IMR-90 (cell line): ENCODE measurements around the gene UPP2. TPM values are rescaled to one million over a fixed set of nuclear protein-coding genes. Genes with fewer than 3 reads are reported as not detected.

ENCODE experiments used
- ATAC-seq: fragments of 200-7000 bp; cut with Tn5 transposase; 2 replicates; pipeline ENCODE4 v1.9.1; 2020; ENCODE audit warnings: low read depth, mild to moderate bottlenecking, moderate library complexity
- BruUV-seq: library from RNA; stranded (reverse); fragments of 400-500 nt; replicated peaks from 2 replicates; lab custom pipeline; 2021; lab: Mats Ljungman, UMichigan
- CTCF ChIA-PET: fragments of 300-600 bp; formaldehyde crosslinking; extraction: SDS; loops from one replicate; lab custom pipeline; 2021; ENCODE audit warnings: antibody characterized with exemption; lab: Yijun Ruan, JAX
- POLR2A ChIA-PET: fragments of 300-600 bp; sonication (Branson Sonifier 250); formaldehyde crosslinking; loops from one replicate; lab custom pipeline; 2022; ENCODE audit warnings: antibody characterized with exemption; ENCODE audit not compliant: unreplicated experiment; lab: Charles Lee
- DNase-seq: peaks from one replicate; pipeline ENCODE4 v3.0.0; 2013
- H2AFZ ChIP-seq: replicated peaks from 2 replicates; pipeline ENCODE3; 2013; ENCODE audit warnings: low read length, mild to moderate bottlenecking; ENCODE audit not compliant: poor library complexity
- H2AK5ac ChIP-seq: 2 replicates; pipeline ENCODE4 v1.6.1; 2013; ENCODE audit warnings: low read depth, low read length, inconsistent platforms
- H2AK9ac ChIP-seq: replicated peaks from 2 replicates; pipeline ENCODE3; 2013; ENCODE audit warnings: mild to moderate bottlenecking, low read depth, low read length, moderate library complexity; ENCODE audit not compliant: poor library complexity
- H2BK120ac ChIP-seq: 2 replicates; pipeline ENCODE4 v1.6.1; 2013; ENCODE audit warnings: low read depth, low read length, inconsistent platforms
- H2BK15ac ChIP-seq: 3 replicates; pipeline ENCODE4 v1.6.1; 2013; ENCODE audit warnings: low read depth, low read length, inconsistent platforms
- H2BK20ac ChIP-seq: 2 replicates; pipeline ENCODE4 v1.6.1; 2013; ENCODE audit warnings: low read depth, mild to moderate bottlenecking, inconsistent platforms, low read length, moderate library complexity
- H2BK5ac ChIP-seq: 2 replicates; pipeline ENCODE4 v1.6.1; 2013; ENCODE audit warnings: mild to moderate bottlenecking, low read depth, low read length, inconsistent platforms; ENCODE audit not compliant: poor library complexity, severe bottlenecking
- H3K14ac ChIP-seq: replicated peaks from 2 replicates; pipeline ENCODE4 v1.6.1; 2013; ENCODE audit warnings: low read depth, low read length, inconsistent platforms
- H3K18ac ChIP-seq: 2 replicates; pipeline ENCODE4 v1.6.1; 2013; ENCODE audit warnings: low read depth, low read length, control low read depth
- H3K23ac ChIP-seq: 2 replicates; pipeline ENCODE4 v1.6.1; 2013; ENCODE audit warnings: low read depth, low read length, inconsistent platforms
- H3K27ac ChIP-seq: 2 replicates; pipeline ENCODE4 v1.5.1; 2013; ENCODE audit warnings: mild to moderate bottlenecking, control low read depth, low read length; ENCODE audit not compliant: insufficient read depth
- H3K27me3 ChIP-seq: 2 replicates; pipeline ENCODE4 v1.6.1; 2013; ENCODE audit warnings: low read length; ENCODE audit not compliant: control insufficient read depth, insufficient read depth
- H3K36me3 ChIP-seq: 2 replicates; pipeline ENCODE4 v1.6.1; 2013; ENCODE audit warnings: low read length, mixed read lengths; ENCODE audit not compliant: control insufficient read depth, insufficient read depth
- H3K4ac ChIP-seq: 2 replicates; pipeline ENCODE4 v1.6.1; 2013; ENCODE audit warnings: low read depth, low read length, inconsistent platforms
- H3K4me1 ChIP-seq: 2 replicates; pipeline ENCODE4 v1.6.1; 2013; ENCODE audit warnings: low read length, mixed read lengths; ENCODE audit not compliant: control insufficient read depth, insufficient read depth
- H3K4me2 ChIP-seq: 2 replicates; pipeline ENCODE4 v1.6.1; 2013; ENCODE audit warnings: low read depth, mild to moderate bottlenecking, control low read depth, low read length, moderate library complexity
- H3K4me3 ChIP-seq: 2 replicates; pipeline ENCODE4 v1.5.1; 2013; ENCODE audit warnings: low read depth, mild to moderate bottlenecking, control low read depth, low read length, moderate library complexity; ENCODE audit not compliant: insufficient read depth
- H3K56ac ChIP-seq: 2 replicates; pipeline ENCODE4 v1.6.1; 2013; ENCODE audit warnings: low read length, inconsistent platforms; ENCODE audit not compliant: insufficient read depth; ENCODE audit errors: extremely low read depth
- H3K79me1 ChIP-seq, 2 experiments: 2 replicates each; pipeline ENCODE4 v1.6.1; 2013; ENCODE audit warnings: low read length in 2 of 2, inconsistent platforms in 1 of 2, low read depth in 1 of 2
- H3K9ac ChIP-seq: 2 replicates; pipeline ENCODE4 v1.6.1; 2013; ENCODE audit warnings: low read depth, low read length, control low read depth
- H3K9me1 ChIP-seq: 2 replicates; pipeline ENCODE4 v1.6.1; 2013; ENCODE audit warnings: low read length, inconsistent platforms; ENCODE audit not compliant: insufficient read depth
- H3K9me3 ChIP-seq: 2 replicates; pipeline ENCODE4 v1.6.1; 2013; ENCODE audit warnings: low read length; ENCODE audit not compliant: control insufficient read depth, insufficient read depth
- H4K20me1 ChIP-seq: 2 replicates; pipeline ENCODE4 v1.6.1; 2013; ENCODE audit warnings: low read length, inconsistent platforms; ENCODE audit not compliant: insufficient read depth
- H4K5ac ChIP-seq: 2 replicates; pipeline ENCODE4 v1.6.1; 2013; ENCODE audit warnings: mild to moderate bottlenecking, low read depth, low read length, control low read depth
- H4K8ac ChIP-seq, 2 experiments: 2 replicates each; pipeline ENCODE4 v1.6.1; 2013; ENCODE audit warnings: low read depth in 2 of 2, low read length in 2 of 2, control low read depth in 1 of 2, inconsistent platforms in 1 of 2
- H4K91ac ChIP-seq: 2 replicates; pipeline ENCODE4 v1.6.1; 2013; ENCODE audit warnings: low read depth, low read length, inconsistent platforms; ENCODE audit not compliant: insufficient read depth
- BHLHE40 ChIP-seq: fragments of 150-350 bp; IDR thresholded peaks from 2 replicates; pipeline ENCODE4 v1.6.1; 2016; ENCODE audit warnings: mild to moderate bottlenecking, low read depth, low read length
- CEBPB ChIP-seq: IDR thresholded peaks from 2 replicates; pipeline ENCODE4 v1.6.1; 2012; ENCODE audit warnings: low read depth, low read length, improper control_type of control experiment
- CHD1 ChIP-seq: IDR thresholded peaks from 2 replicates; pipeline ENCODE4 v1.6.1; 2012; ENCODE audit warnings: low read depth, low read length, improper control_type of control experiment
- FOS ChIP-seq: fragments of 150-350 bp; IDR thresholded peaks from 2 replicates; pipeline ENCODE4 v1.6.1; 2016; ENCODE audit warnings: low read depth, low read length
- MAFK ChIP-seq: IDR thresholded peaks from 2 replicates; pipeline ENCODE4 v1.6.1; 2012; ENCODE audit warnings: low read depth, low read length, improper control_type of control experiment
- MAZ ChIP-seq: IDR thresholded peaks from 2 replicates; pipeline ENCODE4 v1.6.1; 2012; ENCODE audit warnings: low read depth, mild to moderate bottlenecking, low read length, improper control_type of control experiment, moderate library complexity, borderline replicate concordance
- MXI1 ChIP-seq: IDR thresholded peaks from 2 replicates; pipeline ENCODE4 v1.6.1; 2012; ENCODE audit warnings: low read depth, mild to moderate bottlenecking, low read length, moderate library complexity, borderline replicate concordance
- NFE2L2 ChIP-seq: fragments of 150-350 bp; IDR thresholded peaks from 2 replicates; pipeline ENCODE4 v1.6.1; 2016; ENCODE audit warnings: low read depth, mild to moderate bottlenecking, low read length
- POLR2A ChIP-seq: IDR thresholded peaks from 2 replicates; pipeline ENCODE4 v1.6.1; 2012; ENCODE audit warnings: mild to moderate bottlenecking, low read depth, low read length
- RCOR1 ChIP-seq: IDR thresholded peaks from 2 replicates; pipeline ENCODE4 v1.6.1; 2012; ENCODE audit warnings: mild to moderate bottlenecking, low read length, improper control_type of control experiment; ENCODE audit not compliant: insufficient replicate concordance
- SMC3 ChIP-seq: fragments of 150-350 bp; IDR thresholded peaks from 2 replicates; pipeline ENCODE4 v1.6.1; 2016; ENCODE audit warnings: low read depth, mild to moderate bottlenecking, antibody characterized with exemption, low read length, moderate library complexity
- WGBS, 2 experiments: methylation state at CpG; one replicate each; pipeline versions ENCODE4 v1.1.5 to v1.1.7; 2013; ENCODE audit warnings: missing lambda C conversion rate in 2 of 2; ENCODE audit not compliant: insufficient read length in 1 of 2; ENCODE audit errors: extremely low coverage in 2 of 2; 5-methylcytosine and 5-hydroxymethylcytosine counted together
- dilution Hi-C: fragments of 300-500 bp; cut with HindIII; formaldehyde crosslinking; loops from one replicate; pipeline ENCODE4 v1.14.3; 2018; ENCODE audit warnings: low sequenced_read_pairs; ENCODE audit not compliant: unreplicated experiment
- in situ Hi-C: fragments of 300-500 bp; cut with MboI; formaldehyde crosslinking; loops from 3 replicates; pipeline ENCODE4 v1.14.3; 2019; ENCODE audit warnings: low sequenced_read_pairs, inconsistent platforms, mixed read lengths
- intact Hi-C: fragments of 100-400 bp; cut with micrococcal nuclease; formaldehyde crosslinking; loops from 2 replicates; pipeline ENCODE4 v1.10.0; 2022
- polyA plus RNA-seq, 3 experiments: library from polyadenylated mRNA; depleted of rRNA; stranded (reverse); fragments of >200 nt; gene quantifications; 2 replicates each; pipeline ENCODE4 v1.2.3, GENCODE V29; 2012; ENCODE audit warnings: low replicate concordance in 1 of 3
- total RNA-seq: library from RNA; depleted of rRNA; stranded (reverse); fragments of >200 nt; gene quantifications from 2 replicates; pipeline ENCODE4 v1.2.3, GENCODE V29; 2012
- TF ChIP-seq, protein P1 (sequence below): fragments of 150-350 bp; IDR thresholded peaks from 2 replicates; pipeline ENCODE4 v1.6.1; 2017; ENCODE audit warnings: mild to moderate bottlenecking, antibody characterized with exemption, low read length, low read depth
- TF ChIP-seq, protein P2 (sequence below): conservative IDR thresholded peaks from 2 replicates; pipeline ENCODE4 v1.5.1; 2012; ENCODE audit warnings: mild to moderate bottlenecking, low read depth, low read length, improper control_type of control experiment
- TF ChIP-seq, protein P3 (sequence below): fragments of 150-350 bp; IDR thresholded peaks from 2 replicates; pipeline ENCODE4 v1.6.1; 2016; ENCODE audit warnings: low read depth, mild to moderate bottlenecking, low read length, moderate library complexity, borderline replicate concordance

The UPP2 gene
- total and polyA plus RNA-seq, 2 of the 4 experiments (the other 2 are of a cell fraction): not detected

DNA sequence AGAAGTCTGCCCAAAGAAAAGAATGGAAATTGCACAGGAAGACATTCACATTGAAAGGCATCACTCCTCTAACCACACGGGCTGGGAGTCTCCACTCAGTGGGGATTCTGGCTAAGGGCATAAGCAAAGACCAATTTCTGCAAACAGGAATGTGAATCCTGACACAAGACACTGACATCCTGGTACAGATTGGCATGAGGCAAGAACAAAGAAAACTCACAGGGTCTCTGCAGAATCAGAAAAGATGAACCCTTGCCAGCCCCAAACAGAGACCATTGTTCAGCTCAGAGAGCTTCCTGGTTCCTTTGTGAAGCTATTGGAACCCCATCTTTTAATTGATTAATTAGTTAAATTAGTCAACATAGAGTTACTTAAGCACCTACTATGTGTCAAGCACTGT lies 82.3 kb downstream of the UPP2 start:
- Histone ChIP-seq H2BK5ac (no peak overlapping the region), H3K4me1 (no peaks in the 10 kb centered on the region), H2AK5ac (no peak overlapping the region), H3K4me3 (no peak overlapping the region), H3K9ac (no peak overlapping the region), H4K5ac (no peak overlapping the region), H2AFZ (no peak overlapping the region), H2BK120ac (no peak overlapping the region), H3K4me2 (no peak overlapping the region), H3K27ac (no peak overlapping the region), H2BK15ac (no peak overlapping the region), H3K9me3 (no peaks in the 10 kb centered on the region), H2BK20ac (no peak overlapping the region), H3K36me3 (no peaks in the 10 kb centered on the region), H3K27me3 (peaks cover 2% of the 10 kb centered on the region), H3K4ac (no peak overlapping the region), H3K9me1 (no peaks in the 10 kb centered on the region), H3K56ac (no peak overlapping the region), H4K91ac (no peak overlapping the region), H4K8ac (no peak overlapping the region), H4K20me1 (no peaks in the 10 kb centered on the region), H2AK9ac (no peak overlapping the region), H3K18ac (no peak overlapping the region), H3K79me1 (no peaks in the 10 kb centered on the region), H3K23ac (no peak overlapping the region), H3K14ac (no peak overlapping the region)
- ATAC-seq (no peak), DNase-seq (no peak)
- intact Hi-C loops: no loop called here
- POLR2A ChIA-PET: no interaction called here
- no peak for TF ChIP-seq SMC3
- no peak for TF ChIP-seq RCOR1
- TF ChIP-seq, protein P1, sequence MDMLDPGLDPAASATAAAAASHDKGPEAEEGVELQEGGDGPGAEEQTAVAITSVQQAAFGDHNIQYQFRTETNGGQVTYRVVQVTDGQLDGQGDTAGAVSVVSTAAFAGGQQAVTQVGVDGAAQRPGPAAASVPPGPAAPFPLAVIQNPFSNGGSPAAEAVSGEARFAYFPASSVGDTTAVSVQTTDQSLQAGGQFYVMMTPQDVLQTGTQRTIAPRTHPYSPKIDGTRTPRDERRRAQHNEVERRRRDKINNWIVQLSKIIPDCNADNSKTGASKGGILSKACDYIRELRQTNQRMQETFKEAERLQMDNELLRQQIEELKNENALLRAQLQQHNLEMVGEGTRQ: no peak
- no peak for TF ChIP-seq MAFK
- no peak for TF ChIP-seq NFE2L2
- TF ChIP-seq MXI1: no peak
- TF ChIP-seq CHD1: no peak
- TF ChIP-seq, protein P2, sequence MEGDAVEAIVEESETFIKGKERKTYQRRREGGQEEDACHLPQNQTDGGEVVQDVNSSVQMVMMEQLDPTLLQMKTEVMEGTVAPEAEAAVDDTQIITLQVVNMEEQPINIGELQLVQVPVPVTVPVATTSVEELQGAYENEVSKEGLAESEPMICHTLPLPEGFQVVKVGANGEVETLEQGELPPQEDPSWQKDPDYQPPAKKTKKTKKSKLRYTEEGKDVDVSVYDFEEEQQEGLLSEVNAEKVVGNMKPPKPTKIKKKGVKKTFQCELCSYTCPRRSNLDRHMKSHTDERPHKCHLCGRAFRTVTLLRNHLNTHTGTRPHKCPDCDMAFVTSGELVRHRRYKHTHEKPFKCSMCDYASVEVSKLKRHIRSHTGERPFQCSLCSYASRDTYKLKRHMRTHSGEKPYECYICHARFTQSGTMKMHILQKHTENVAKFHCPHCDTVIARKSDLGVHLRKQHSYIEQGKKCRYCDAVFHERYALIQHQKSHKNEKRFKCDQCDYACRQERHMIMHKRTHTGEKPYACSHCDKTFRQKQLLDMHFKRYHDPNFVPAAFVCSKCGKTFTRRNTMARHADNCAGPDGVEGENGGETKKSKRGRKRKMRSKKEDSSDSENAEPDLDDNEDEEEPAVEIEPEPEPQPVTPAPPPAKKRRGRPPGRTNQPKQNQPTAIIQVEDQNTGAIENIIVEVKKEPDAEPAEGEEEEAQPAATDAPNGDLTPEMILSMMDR: no peak
- TF ChIP-seq MAZ: no peak
- no peak for TF ChIP-seq BHLHE40
- TF ChIP-seq POLR2A: no peak
- TF ChIP-seq FOS: no peak
- TF ChIP-seq, protein P3, sequence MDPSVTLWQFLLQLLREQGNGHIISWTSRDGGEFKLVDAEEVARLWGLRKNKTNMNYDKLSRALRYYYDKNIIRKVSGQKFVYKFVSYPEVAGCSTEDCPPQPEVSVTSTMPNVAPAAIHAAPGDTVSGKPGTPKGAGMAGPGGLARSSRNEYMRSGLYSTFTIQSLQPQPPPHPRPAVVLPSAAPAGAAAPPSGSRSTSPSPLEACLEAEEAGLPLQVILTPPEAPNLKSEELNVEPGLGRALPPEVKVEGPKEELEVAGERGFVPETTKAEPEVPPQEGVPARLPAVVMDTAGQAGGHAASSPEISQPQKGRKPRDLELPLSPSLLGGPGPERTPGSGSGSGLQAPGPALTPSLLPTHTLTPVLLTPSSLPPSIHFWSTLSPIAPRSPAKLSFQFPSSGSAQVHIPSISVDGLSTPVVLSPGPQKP: no peak
- no peak for TF ChIP-seq CEBPB
- no TSS peak for BruUV-seq
- CTCF ChIA-PET: no interaction called here
- no CpG with 5 or more reads among the region's 1 CpG for WGBS, 2 experiments
- dilution Hi-C loops: no loop called here
- in situ Hi-C loops: no loop called here
